Vagina (tissue), 2 donors: Measurements from ENCODE around the gene RXFP1. TPM values are rescaled to one million over a fixed set of nuclear protein-coding genes. Genes with fewer than 3 reads are reported as not detected.
A peak's percentile ranks its signal among the peaks of the same experiment; 100 is the strongest.

Source experiments
- DNase-seq, 2 donors: peaks; one replicate each; pipeline ENCODE4 v3.0.0-alpha.2; 2017; ENCODE audit errors: extremely low spot score in 2 of 2
- H3K27ac ChIP-seq: fragments of 200-600 bp; sonication (generic); one replicate; pipeline ENCODE4 v1.5.1; 2019
- H3K27me3 ChIP-seq: fragments of 200-600 bp; sonication (generic); one replicate; pipeline ENCODE4 v1.5.1; 2019
- H3K36me3 ChIP-seq, 2 donors: fragments of 200-600 bp; sonication (generic); one replicate each; pipeline ENCODE4 v1.5.1; 2017 to 2019
- H3K4me1 ChIP-seq: fragments of 200-600 bp; sonication (generic); one replicate; pipeline ENCODE4 v1.5.1; 2019
- H3K4me3 ChIP-seq, 2 donors: fragments of 200-600 bp; sonication (generic); 1 replicate in 1 of 2; 2 replicates in 1 of 2; pipeline ENCODE4 v1.5.1; 2016 to 2019
- H3K9me3 ChIP-seq: fragments of 200-600 bp; sonication (generic); one replicate; pipeline ENCODE4 v1.5.1; 2019
- POLR2A ChIP-seq, 2 donors: fragments of 450-650 bp; IDR thresholded peaks; one replicate each; pipeline ENCODE4 v1.6.1; 2017; ENCODE audit warnings: antibody characterized with exemption in 2 of 2, mild to moderate bottlenecking in 2 of 2, moderate library complexity in 2 of 2
- POLR2AphosphoS5 ChIP-seq, 2 donors: sonication (generic); formaldehyde crosslinking; IDR thresholded peaks; one replicate each; pipeline ENCODE4 v1.9.0; 2017; ENCODE audit warnings: antibody characterized with exemption in 2 of 2, mild to moderate bottlenecking in 2 of 2, low read depth in 1 of 2; ENCODE audit not compliant: insufficient read depth in 1 of 2
- intact Hi-C: fragments of 100-400 bp; cut with DNase I; formaldehyde crosslinking; loops from one replicate; pipeline ENCODE4 v1.15.1; 2023
- total RNA-seq: library from RNA; depleted of rRNA; stranded (reverse); fragments of >200 nt; gene quantifications from one replicate; pipeline ENCODE4 v1.2.3, GENCODE V29; 2016
- TF ChIP-seq, protein P1 (sequence below), 3 experiments: fragments of 450-650 bp in 2 of 3; fragments of 200-600 bp in 1 of 3; sonication (generic) in 1 of 3; IDR thresholded peaks; one replicate each; pipeline ENCODE4 v1.5.1; 2017 to 2019; ENCODE audit warnings: antibody characterized with exemption in 3 of 3, mild to moderate bottlenecking in 2 of 3, moderate library complexity in 2 of 3

Gene RXFP1
- total RNA-seq, 1 donor from 2014 or later, result 1.5 TPM

DNA sequence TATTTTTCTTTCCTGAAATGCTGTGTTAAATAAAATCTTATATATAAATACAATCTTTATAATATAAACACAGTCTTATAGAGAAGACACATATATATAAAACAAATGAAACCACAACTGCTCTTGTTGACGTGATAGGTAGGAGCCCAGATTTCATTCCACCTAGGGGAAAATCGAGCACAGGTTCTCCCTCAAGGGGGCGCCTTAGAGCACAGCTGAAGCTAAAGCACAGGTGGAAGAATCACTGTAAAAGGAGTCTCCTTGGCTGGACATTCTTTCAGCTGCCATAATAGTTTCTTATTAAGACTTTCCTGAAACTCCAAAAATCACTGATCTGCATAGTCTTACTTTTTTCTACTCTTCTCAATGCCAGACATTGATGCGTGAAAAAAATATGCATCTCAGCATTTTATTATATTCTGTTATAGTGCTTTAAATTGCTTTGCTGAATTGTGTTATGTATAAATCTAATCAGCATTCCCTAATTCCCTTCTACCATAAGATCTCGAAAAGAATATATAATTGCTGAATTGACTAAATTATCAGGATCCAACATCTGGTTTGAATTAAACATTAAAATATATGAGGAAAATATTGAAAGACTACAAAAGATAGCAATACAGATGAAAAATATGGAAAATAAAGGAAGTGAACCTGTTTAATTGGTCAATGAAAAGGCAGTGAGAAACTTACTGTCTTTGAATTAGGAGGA is 25.5 kb upstream of the RXFP1 start:
- H3K27ac ChIP-seq, result no peak overlapping the region
- H3K4me3 ChIP-seq, result no peak overlapping the region
- intact Hi-C loops, result no loop called here
- DNase-seq, result no peak
- H3K27me3 ChIP-seq, result no peaks in the 10 kb centered on the region
- no peaks in the 10 kb centered on the region for H3K9me3 ChIP-seq
- H3K36me3 ChIP-seq, result no peaks in the 10 kb centered on the region
- peaks cover 7% of the 10 kb centered on the region for H3K4me1 ChIP-seq
- TF ChIP-seq, protein P1, sequence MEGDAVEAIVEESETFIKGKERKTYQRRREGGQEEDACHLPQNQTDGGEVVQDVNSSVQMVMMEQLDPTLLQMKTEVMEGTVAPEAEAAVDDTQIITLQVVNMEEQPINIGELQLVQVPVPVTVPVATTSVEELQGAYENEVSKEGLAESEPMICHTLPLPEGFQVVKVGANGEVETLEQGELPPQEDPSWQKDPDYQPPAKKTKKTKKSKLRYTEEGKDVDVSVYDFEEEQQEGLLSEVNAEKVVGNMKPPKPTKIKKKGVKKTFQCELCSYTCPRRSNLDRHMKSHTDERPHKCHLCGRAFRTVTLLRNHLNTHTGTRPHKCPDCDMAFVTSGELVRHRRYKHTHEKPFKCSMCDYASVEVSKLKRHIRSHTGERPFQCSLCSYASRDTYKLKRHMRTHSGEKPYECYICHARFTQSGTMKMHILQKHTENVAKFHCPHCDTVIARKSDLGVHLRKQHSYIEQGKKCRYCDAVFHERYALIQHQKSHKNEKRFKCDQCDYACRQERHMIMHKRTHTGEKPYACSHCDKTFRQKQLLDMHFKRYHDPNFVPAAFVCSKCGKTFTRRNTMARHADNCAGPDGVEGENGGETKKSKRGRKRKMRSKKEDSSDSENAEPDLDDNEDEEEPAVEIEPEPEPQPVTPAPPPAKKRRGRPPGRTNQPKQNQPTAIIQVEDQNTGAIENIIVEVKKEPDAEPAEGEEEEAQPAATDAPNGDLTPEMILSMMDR (IDR thresholded peaks at IDR 0.05), result no peak
- no peak for TF ChIP-seq POLR2AphosphoS5 (IDR thresholded peaks at IDR 0.05; ENCODE audit: insufficient read depth in 1 of 2, low read depth in 1 of 2)
- no peak for TF ChIP-seq POLR2A (IDR thresholded peaks at IDR 0.05)

DNA sequence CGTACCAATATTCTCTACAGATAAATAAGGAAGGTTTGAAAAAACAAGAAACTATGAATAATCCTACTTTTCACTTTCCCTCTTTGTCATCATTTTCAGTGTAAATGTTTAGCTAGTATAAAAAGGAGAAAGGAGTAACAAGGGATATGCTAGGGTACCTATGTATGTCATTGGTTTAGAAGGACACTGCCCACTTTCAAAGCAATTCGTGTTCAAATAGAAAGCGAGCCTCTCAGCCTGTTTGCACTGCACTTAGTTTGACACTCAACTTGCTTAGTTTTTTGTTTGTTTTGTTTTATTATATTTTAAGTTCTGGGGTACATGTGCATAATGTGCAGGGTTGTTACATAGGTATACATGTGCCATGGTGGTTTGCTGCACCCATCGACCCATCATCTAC is 21.6 kb upstream of the RXFP1 start:
- TF ChIP-seq POLR2A (IDR thresholded peaks at IDR 0.05), result no peak
- TF ChIP-seq POLR2AphosphoS5 (IDR thresholded peaks at IDR 0.05; ENCODE audit: insufficient read depth in 1 of 2, low read depth in 1 of 2), result no peak
- TF ChIP-seq, protein P1 (IDR thresholded peaks at IDR 0.05), result no peak
- H3K36me3 ChIP-seq, result no peaks in the 10 kb centered on the region
- intact Hi-C loops, result no loop called here

DNA sequence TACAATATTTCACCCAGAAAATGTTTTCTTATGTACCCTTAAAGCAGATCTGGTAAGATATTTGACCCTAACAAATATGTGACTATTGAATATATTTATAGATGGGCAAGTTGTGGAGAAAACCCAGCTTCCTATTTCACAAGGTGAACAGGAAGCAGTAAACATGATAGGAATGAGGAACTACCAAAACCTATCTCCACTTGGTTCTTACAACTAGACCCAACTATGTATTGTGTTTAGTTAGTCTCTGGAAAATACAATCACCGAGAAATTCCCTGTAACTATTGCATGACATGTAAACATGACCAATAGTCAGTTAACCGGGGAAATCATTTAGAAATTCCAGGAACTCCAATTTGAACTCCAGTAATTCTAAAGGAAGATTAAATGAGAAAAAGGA is 8.4 kb upstream of the RXFP1 start:
- TF ChIP-seq POLR2AphosphoS5 (IDR thresholded peaks at IDR 0.05; ENCODE audit: insufficient read depth in 1 of 2, low read depth in 1 of 2), result no peak
- no peak for TF ChIP-seq POLR2A (IDR thresholded peaks at IDR 0.05)
- TF ChIP-seq, protein P1 (IDR thresholded peaks at IDR 0.05), result no peak
- intact Hi-C loops, result no loop called here
- Histone ChIP-seq H3K36me3 (no peaks in the 10 kb centered on the region), H3K4me1 (no peaks in the 10 kb centered on the region), H3K4me3 (no peak overlapping the region), H3K27ac (no peak overlapping the region), H3K9me3 (no peaks in the 10 kb centered on the region), H3K27me3 (no peaks in the 10 kb centered on the region)
- DNase-seq, result no peak

More for the DNA sequence above, 21.6 kb upstream of the RXFP1 start:
- Histone ChIP-seq H3K27me3 (no peaks in the 10 kb centered on the region), H3K27ac (no peak overlapping the region), H3K4me3 (no peak overlapping the region), H3K9me3 (no peaks in the 10 kb centered on the region), H3K4me1 (peaks cover 7% of the 10 kb centered on the region)
- no peak for DNase-seq

DNA sequence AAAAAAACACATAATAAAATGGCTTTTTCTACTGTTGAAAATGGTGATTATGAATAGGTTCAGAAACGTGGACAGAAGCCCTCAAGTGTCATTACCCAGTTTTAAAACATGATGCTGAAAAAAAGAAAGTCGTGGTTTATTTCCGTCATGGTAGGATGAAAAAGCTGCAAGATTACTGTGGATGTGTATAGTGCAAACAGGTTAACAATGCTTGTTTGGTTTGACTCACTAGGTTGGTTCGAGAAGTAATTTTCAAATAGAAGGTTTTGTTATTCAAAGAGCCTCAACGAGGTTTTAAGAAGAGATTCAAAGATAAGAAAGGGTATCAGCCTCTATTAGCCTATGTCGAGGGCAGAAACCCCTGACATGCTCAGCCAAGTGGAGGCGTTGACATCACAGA is 2.5 kb upstream of the RXFP1 start:
- intact Hi-C loops, result no loop called here
- H3K4me1 ChIP-seq, result no peaks in the 10 kb centered on the region
- TF ChIP-seq POLR2A (IDR thresholded peaks at IDR 0.05) (no peak), POLR2AphosphoS5 (IDR thresholded peaks at IDR 0.05; ENCODE audit: insufficient read depth in 1 of 2, low read depth in 1 of 2) (no peak)
- TF ChIP-seq, protein P1 (IDR thresholded peaks at IDR 0.05), result no peak
- no peaks in the 10 kb centered on the region for H3K27me3 ChIP-seq
- H3K9me3 ChIP-seq, result no peaks in the 10 kb centered on the region
- H3K36me3 ChIP-seq, result no peaks in the 10 kb centered on the region
- DNase-seq, result no peak
- no peak overlapping the region for H3K4me3 ChIP-seq
- H3K27ac ChIP-seq, result no peak overlapping the region

DNA sequence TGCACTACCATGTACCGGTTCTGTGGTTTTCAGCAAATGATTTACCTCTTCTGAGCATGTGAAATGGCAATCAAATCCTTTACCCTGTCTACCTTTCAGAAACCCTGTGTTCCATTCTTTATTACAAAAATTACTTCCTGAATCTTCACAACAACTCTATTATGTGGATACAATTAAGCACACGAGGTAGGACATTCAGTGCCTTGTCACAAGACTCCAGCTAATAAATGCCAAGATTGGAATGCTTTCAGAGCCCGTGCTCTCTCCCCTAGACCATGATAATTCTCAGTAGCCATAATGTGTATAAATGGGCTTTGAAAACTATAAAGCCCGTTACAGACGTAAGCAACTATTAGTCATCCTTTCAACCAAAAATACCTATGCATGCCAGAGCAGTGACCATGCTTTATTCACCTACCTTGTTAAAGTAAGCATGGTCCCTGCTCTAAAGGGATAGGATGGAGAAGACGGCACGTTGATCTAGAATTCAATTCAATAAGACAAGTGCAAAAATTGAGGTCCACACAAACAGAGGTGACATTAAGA is 2.4 kb downstream of the RXFP1 start:
- peak overlapping the region in 1 of 2 donors; percentile 28 for H3K4me3 ChIP-seq
- peak in 1 of 2 donors; percentile 59 for TF ChIP-seq POLR2AphosphoS5 (IDR thresholded peaks at IDR 0.05; ENCODE audit: insufficient read depth in 1 of 2, low read depth in 1 of 2)
- TF ChIP-seq, protein P1 (IDR thresholded peaks at IDR 0.05), result no peak
- H3K27me3 ChIP-seq, result no peaks in the 10 kb centered on the region
- no peaks in the 10 kb centered on the region for H3K9me3 ChIP-seq
- H3K36me3 ChIP-seq, result no peaks in the 10 kb centered on the region
- H3K4me1 ChIP-seq, result no peaks in the 10 kb centered on the region
- no peak for DNase-seq
- H3K27ac ChIP-seq, result no peak overlapping the region
- intact Hi-C loops, result no loop called here
